Measurements from ENCODE around the gene NOP9.

DNA sequence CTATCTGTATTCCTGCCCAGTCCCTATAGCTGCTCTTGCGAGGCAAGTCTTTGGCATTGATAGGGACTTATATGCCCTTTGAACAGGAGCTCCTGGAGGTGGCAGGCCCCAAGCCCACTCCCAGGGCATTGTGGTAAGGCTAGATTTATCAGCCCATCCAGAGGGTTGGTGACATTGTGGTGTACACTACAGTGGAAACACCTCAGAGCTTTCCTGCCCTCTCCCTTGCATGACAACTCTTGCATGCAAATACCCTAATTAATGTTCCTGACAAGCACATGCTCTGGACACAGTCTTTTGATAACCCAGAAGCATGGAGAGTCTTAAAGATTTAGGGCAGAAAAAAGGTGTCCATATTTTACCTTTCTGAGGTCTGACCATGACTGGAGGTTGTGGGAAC, 41.0 kb downstream of the NOP9 start:
- TF ChIP-seq CC2D1A (IDR thresholded peaks at IDR 0.05) (no peak), ZNF253 (CRISPR knock-in tag; conservative IDR thresholded peaks at IDR 0.05) (no peak), GABPA (tag; conservative IDR thresholded peaks at IDR 0.05; ENCODE audit: low read depth) (no peak), HDGF (IDR thresholded peaks at IDR 0.05) (no peak), NR0B1 (IDR thresholded peaks at IDR 0.05; ENCODE audit: partially characterized antibody) (no peak), TAF7 (tag; IDR thresholded peaks at IDR 0.05) (no peak), IRF2 (CRISPR knock-in tag; IDR thresholded peaks at IDR 0.05) (no peak), ZBTB8A (IDR thresholded peaks at IDR 0.05; ENCODE audit: partially characterized antibody) (no peak), ILF3 (IDR thresholded peaks at IDR 0.05; ENCODE audit: borderline replicate concordance) (no peak), GATA2 (CRISPR knock-in tag; IDR thresholded peaks at IDR 0.05) (no peak)
- TF ChIP-seq, protein P1, sequence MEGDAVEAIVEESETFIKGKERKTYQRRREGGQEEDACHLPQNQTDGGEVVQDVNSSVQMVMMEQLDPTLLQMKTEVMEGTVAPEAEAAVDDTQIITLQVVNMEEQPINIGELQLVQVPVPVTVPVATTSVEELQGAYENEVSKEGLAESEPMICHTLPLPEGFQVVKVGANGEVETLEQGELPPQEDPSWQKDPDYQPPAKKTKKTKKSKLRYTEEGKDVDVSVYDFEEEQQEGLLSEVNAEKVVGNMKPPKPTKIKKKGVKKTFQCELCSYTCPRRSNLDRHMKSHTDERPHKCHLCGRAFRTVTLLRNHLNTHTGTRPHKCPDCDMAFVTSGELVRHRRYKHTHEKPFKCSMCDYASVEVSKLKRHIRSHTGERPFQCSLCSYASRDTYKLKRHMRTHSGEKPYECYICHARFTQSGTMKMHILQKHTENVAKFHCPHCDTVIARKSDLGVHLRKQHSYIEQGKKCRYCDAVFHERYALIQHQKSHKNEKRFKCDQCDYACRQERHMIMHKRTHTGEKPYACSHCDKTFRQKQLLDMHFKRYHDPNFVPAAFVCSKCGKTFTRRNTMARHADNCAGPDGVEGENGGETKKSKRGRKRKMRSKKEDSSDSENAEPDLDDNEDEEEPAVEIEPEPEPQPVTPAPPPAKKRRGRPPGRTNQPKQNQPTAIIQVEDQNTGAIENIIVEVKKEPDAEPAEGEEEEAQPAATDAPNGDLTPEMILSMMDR (IDR thresholded peaks at IDR 0.05 in 2 of 3, conservative IDR thresholded peaks at IDR 0.05 in 1 of 3; ENCODE audit: insufficient read depth in 2 of 3, low read depth in 1 of 3, low read length in 3 of 3) = no peak
- TF ChIP-seq, protein P2, sequence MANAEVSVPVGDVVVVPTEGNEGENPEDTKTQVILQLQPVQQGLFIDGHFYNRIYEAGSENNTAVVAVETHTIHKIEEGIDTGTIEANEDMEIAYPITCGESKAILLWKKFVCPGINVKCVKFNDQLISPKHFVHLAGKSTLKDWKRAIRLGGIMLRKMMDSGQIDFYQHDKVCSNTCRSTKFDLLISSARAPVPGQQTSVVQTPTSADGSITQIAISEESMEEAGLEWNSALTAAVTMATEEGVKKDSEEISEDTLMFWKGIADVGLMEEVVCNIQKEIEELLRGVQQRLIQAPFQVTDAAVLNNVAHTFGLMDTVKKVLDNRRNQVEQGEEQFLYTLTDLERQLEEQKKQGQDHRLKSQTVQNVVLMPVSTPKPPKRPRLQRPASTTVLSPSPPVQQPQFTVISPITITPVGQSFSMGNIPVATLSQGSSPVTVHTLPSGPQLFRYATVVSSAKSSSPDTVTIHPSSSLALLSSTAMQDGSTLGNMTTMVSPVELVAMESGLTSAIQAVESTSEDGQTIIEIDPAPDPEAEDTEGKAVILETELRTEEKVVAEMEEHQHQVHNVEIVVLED (CRISPR knock-in tag; IDR thresholded peaks at IDR 0.05) = no peak
